Duodenal mucosa (tissue), 2 donors: ENCODE measurements around the gene RNF125.

Experiments
- H3K27ac ChIP-seq: one replicate; pipeline ENCODE4 v1.7.0; 2013; ENCODE audit warnings: low read depth, low read length
- H3K27me3 ChIP-seq, 2 donors: one replicate each; pipeline ENCODE4 v1.7.0; 2013; ENCODE audit warnings: low read length in 2 of 2, control low read depth in 1 of 2; ENCODE audit not compliant: insufficient read depth in 2 of 2, control insufficient read depth in 1 of 2
- H3K36me3 ChIP-seq, 2 donors: one replicate each; pipeline ENCODE4 v1.7.0; 2013; ENCODE audit warnings: low read length in 2 of 2, control low read depth in 1 of 2; ENCODE audit not compliant: insufficient read depth in 2 of 2, control insufficient read depth in 1 of 2
- H3K4me1 ChIP-seq, 2 donors: one replicate each; pipeline ENCODE4 v1.7.0; 2013; ENCODE audit warnings: low read length in 2 of 2, control low read depth in 1 of 2; ENCODE audit not compliant: insufficient read depth in 2 of 2, control insufficient read depth in 1 of 2
- H3K4me3 ChIP-seq, 2 donors: one replicate each; pipeline ENCODE4 v1.7.0; 2013; ENCODE audit warnings: low read length in 2 of 2, low read depth in 1 of 2
- H3K9ac ChIP-seq, 2 donors: one replicate each; pipeline ENCODE4 v1.7.0; 2013; ENCODE audit warnings: low read length in 2 of 2, low read depth in 1 of 2
- H3K9me3 ChIP-seq, 2 donors: one replicate each; pipeline ENCODE4 v1.7.0; 2013; ENCODE audit warnings: low read length in 2 of 2, control low read depth in 1 of 2; ENCODE audit not compliant: control insufficient read depth in 1 of 2

RNF125 gene

DNA sequence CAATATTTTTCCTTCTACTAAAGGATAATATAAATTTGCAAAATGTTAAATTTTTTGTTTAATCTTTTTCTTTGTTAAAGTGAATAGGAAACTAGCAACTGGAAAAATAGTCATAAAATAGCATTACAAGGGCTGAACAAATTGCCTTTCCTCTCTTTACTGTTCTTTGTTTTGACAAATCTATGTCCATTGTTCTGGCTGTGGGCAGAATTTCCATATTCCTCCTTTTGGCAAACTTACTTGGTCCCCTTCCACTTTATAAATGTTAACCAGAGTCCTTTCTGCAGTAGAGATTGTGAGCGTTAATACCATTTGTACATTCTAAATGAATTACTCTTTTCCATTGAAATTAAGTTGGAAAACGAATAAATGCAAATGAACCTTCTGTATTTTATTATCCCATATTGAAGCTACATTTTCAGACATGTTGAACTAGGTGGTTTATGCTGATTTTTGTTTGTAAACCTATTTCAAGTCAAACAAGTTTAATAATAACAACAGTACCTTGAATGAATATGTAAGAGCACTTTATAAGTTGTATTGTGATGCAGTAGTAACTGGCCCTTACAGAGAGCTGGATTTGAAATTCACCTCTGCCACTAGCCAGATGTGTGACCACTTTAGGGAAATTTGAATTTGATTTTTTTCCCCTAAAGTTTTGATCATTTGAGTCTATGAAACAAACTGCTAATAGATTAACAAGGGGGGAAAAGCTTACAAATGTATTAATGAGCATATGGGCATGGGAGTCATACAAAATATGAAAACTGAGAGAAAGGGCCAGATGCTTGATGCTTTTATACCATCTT is 3.3 kb downstream of the RNF125 start:
- H3K9ac ChIP-seq: peak overlapping the region in 1 of 2 donors; percentile 6
- peaks cover 0 to 4% of the 10 kb centered on the region in 2 donors for H3K36me3 ChIP-seq
- H3K27me3 ChIP-seq: no peaks in the 10 kb centered on the region
- no peak overlapping the region for H3K27ac ChIP-seq
- no peak overlapping the region for H3K4me3 ChIP-seq
- H3K9me3 ChIP-seq: no peaks in the 10 kb centered on the region
- peaks cover 13 to 17% of the 10 kb centered on the region in 2 donors for H3K4me1 ChIP-seq

DNA sequence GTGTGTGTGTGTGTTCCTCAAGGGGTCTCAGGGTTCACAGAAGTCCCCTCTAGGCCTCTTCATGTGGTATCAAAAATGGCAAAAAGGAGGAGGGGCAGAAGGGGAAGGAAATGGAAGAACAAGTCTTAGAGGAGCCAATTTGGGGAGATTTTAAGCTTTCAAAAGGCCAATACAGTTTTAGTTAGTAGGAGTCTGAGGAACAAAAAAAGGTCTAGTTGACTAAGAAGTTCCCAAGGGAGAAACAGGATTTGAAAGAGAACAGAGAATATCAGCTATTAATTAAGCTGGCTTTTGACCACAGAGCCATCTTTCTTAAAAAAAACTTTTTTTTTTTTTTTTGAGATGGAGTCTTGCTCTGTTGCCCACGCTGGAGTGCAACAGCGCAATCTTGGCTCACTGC is 7.1 kb downstream of the RNF125 start:
- Histone ChIP-seq H3K4me1 (peaks cover 9 to 13% of the 10 kb centered on the region in 2 donors), H3K27ac (no peak overlapping the region), H3K36me3 (peaks cover 0 to 4% of the 10 kb centered on the region in 2 donors), H3K27me3 (no peaks in the 10 kb centered on the region), H3K9ac (no peak overlapping the region), H3K9me3 (no peaks in the 10 kb centered on the region), H3K4me3 (no peak overlapping the region)

DNA sequence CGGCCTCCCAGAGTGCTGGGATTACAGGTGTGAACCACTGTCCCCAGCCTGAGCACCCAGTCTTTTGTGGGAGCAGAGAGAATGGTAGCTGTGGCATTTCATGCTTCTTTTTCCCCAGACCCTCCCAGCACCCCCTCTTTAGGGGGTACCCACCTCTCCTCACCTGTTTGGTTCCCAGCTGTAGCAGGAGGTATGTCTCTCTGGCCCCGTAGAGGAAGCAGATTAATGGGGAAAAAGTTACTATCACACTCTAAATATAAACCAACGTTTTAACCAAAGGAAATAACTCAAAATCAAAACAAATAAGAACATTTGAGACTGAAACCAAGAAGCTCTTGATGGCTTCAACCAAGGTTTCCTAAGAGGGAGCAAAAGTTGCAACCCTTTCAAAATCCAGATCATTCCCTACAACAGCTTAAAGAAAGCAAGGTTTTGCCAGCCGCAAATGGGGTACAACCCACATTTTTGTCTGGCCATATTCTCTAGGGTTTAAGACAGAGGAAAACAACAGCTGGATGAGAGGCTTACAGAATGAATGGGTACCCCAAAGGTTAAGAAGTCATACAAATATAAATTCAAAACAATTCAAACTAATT is 8.0 kb downstream of the RNF125 start:
- Histone ChIP-seq H3K27me3 (no peaks in the 10 kb centered on the region), H3K27ac (no peak overlapping the region), H3K4me1 (peaks cover 9 to 10% of the 10 kb centered on the region in 2 donors), H3K9me3 (no peaks in the 10 kb centered on the region), H3K36me3 (peaks cover 0 to 7% of the 10 kb centered on the region in 2 donors), H3K9ac (no peak overlapping the region), H3K4me3 (no peak overlapping the region)

DNA sequence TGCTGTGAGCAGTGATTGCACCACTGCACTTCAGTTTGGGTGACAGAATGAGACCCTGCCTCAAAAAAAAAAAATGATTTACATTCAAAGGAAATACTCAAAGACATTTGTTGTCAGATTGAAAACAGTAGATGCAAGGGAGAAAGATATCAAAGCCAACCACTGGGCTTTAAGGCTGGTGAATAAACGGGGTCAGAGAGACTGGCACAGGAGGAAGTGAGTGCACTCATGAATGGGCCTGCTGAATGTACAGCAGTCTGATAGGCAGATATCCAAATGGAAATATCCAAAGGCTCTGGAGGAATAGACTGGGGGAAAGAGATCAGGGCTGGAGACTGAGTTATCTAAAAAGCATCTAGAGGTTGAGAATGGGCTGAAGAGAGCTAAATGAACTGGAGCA is 10.9 kb downstream of the RNF125 start:
- H3K4me1 ChIP-seq: no peaks in the 10 kb centered on the region
- no peak overlapping the region for H3K9ac ChIP-seq
- no peak overlapping the region for H3K27ac ChIP-seq
- H3K36me3 ChIP-seq: peaks cover 0 to 7% of the 10 kb centered on the region in 2 donors
- no peak overlapping the region for H3K4me3 ChIP-seq
- no peaks in the 10 kb centered on the region for H3K9me3 ChIP-seq
- H3K27me3 ChIP-seq: no peaks in the 10 kb centered on the region

DNA sequence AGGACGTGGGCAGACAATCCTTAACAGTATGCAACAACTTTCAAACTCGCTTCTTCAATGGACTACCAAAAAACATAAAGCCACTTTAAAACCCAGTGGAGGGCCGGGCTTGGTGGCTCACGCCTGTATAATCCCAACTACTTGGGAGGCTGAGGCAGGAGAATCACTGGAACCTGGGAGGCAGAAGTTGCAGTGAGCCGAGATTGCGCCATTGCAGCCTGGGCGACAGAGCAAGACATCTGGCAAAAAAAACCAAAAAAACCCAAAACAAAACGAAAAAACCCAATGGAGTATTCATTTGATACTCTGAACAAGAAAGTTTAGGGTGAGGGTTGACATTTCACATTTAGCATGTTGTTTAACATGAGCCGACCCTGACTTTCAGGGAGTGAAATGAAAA is 14.0 kb downstream of the RNF125 start:
- Histone ChIP-seq H3K27me3 (no peaks in the 10 kb centered on the region), H3K4me3 (no peak overlapping the region)

DNA sequence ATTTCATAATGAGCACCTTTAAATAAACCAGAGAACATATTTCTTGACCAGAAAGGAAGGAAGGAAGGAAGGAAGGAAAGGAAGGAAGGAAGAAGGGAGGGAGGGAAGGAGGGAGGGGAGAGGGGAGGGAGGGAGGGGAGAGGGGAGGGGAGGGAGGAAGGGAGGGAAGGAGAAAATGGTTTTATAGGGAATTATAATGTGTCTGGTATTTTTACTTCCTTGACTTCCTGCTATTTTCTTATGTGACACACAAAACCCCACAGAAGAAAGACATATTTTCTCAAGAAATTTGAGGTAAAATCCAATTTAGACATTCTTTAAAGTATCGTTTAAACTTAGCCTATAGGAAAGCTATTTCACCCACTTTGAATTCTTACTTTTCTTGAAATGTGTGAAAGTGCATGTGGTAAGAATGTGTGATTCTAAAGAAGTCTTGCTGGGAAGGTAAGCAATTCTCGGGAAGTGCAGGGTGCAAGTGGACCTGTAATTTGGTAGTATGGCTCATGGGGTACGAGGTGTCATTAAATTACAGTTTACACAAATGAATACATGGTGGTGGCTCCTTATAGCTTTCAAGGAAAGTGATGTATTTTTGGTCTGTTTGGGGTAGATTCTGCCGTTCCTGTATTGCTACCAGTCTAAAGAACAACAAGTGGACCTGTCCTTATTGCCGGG is 18.0 kb downstream of the RNF125 start:
- Histone ChIP-seq H3K27me3 (no peaks in the 10 kb centered on the region), H3K9me3 (no peaks in the 10 kb centered on the region), H3K4me3 (no peak overlapping the region), H3K4me1 (no peaks in the 10 kb centered on the region), H3K9ac (no peak overlapping the region), H3K27ac (no peak overlapping the region), H3K36me3 (peaks cover 10 to 22% of the 10 kb centered on the region in 2 donors)

More for the DNA sequence above, 14.0 kb downstream of the RNF125 start:
- Histone ChIP-seq H3K9me3 (no peaks in the 10 kb centered on the region), H3K9ac (no peak overlapping the region), H3K27ac (no peak overlapping the region), H3K36me3 (peaks cover 6 to 14% of the 10 kb centered on the region in 2 donors), H3K4me1 (no peaks in the 10 kb centered on the region)

DNA sequence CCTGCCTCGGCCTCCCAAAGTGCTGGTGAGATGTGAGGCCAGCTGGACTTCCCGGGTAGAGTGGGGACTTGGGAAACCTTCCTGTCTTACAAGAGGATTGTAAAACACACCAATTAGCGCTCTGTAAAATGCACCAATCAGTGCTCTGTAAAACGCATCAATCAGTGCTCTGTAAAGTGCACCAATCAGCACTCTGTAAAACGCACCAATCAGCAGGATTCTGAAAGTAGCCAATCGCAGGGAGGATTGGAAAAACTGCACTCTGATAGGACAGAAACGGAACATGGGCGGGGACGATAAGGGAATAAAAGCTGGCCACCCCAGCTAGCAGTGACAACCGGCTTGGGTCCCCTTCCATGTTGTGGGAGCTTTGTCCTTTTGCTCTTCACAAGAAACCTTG is 19.0 kb downstream of the RNF125 start:
- Histone ChIP-seq H3K27me3 (no peaks in the 10 kb centered on the region), H3K9ac (no peak overlapping the region), H3K9me3 (no peaks in the 10 kb centered on the region), H3K27ac (no peak overlapping the region), H3K4me1 (no peaks in the 10 kb centered on the region), H3K4me3 (no peak overlapping the region), H3K36me3 (peaks cover 10 to 22% of the 10 kb centered on the region in 2 donors)

DNA sequence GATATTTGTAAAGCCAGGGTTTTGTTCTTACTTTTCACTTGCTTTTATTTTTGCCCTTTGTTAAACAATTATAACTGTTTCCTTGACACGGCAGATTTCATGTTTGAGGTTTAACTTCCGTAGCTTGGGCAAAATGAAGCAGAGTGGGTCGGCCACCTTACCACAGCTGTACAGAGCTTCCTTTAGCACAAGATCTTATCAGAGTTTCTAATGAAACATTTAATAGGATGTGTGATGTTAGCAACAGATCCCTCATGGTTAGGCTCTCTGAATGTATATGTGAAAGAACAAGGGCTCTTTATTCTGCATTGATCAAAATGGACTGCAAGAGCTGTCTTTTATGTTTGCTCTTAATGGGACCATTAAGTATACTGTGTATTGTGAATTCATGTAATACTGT is 22.3 kb downstream of the RNF125 start:
- Histone ChIP-seq H3K4me1 (no peaks in the 10 kb centered on the region), H3K9me3 (no peaks in the 10 kb centered on the region), H3K4me3 (no peak overlapping the region), H3K9ac (no peak overlapping the region), H3K36me3 (peaks cover 10 to 24% of the 10 kb centered on the region in 2 donors), H3K27me3 (no peaks in the 10 kb centered on the region), H3K27ac (no peak overlapping the region)

DNA sequence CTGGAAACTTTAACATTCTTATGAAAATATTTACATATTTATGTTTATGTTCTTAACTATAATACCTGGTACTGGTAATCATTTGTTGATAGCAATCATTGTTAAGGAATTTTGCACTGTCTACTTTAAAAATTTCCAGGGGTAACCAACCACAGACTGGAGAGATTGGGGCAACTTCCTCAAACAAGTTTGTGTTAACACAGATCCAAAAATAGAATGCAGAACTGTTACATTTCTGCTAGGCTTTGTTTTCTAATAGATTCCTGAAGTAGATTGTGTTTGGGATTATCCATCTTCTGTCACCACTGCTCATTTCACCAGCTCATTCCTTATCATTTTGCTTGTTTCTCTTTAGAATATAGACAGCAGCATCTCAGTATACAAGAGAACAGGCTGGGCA is 23.7 kb downstream of the RNF125 start:
- Histone ChIP-seq H3K9me3 (no peaks in the 10 kb centered on the region), H3K27ac (no peak overlapping the region), H3K36me3 (peaks cover 4 to 19% of the 10 kb centered on the region in 2 donors), H3K27me3 (no peaks in the 10 kb centered on the region), H3K4me1 (no peaks in the 10 kb centered on the region), H3K9ac (no peak overlapping the region), H3K4me3 (no peak overlapping the region)

DNA sequence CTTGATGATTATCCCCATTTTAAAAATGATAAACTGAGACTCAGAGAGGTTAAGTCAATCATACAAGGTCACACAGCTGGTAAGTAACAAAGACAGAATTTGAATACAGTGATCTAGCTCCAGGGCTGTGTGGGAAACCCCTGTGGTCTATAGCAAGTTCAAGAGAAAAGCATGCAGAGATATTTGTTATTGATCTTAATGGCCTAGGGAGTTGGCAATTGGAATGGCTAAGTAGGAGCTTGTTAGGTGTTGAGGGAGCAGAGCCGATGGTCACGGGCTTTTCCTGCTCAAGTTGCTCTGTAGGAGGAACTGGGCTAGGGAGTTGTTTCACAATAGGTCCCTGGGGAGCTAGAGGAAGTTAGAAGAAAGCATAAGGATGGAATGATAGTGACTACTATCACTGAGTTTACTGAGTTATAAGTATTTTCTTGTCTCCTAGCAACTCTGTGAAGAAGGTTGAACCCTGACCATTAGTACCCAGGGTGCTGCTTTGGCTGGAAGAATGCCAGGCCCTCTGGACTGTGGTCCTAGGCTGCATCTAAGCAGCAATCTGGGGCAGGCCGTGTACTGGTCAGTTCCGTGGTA is 30.0 kb downstream of the RNF125 start:
- H3K9ac ChIP-seq: no peak overlapping the region
- peaks cover 18 to 19% of the 10 kb centered on the region in 2 donors for H3K4me1 ChIP-seq
- no peaks in the 10 kb centered on the region for H3K9me3 ChIP-seq
- H3K4me3 ChIP-seq: no peak overlapping the region
- no peak overlapping the region for H3K27ac ChIP-seq
- peaks cover 0 to 5% of the 10 kb centered on the region in 2 donors for H3K36me3 ChIP-seq
- H3K27me3 ChIP-seq: no peaks in the 10 kb centered on the region
